Measurements from ENCODE around the gene SLC44A3.
"Not testable (repeated sequence)": the region's sequence is repeated elsewhere in the genome, so short reads cannot be mapped to it uniquely, and the experiment has no call there.

The SLC44A3 gene

DNA sequence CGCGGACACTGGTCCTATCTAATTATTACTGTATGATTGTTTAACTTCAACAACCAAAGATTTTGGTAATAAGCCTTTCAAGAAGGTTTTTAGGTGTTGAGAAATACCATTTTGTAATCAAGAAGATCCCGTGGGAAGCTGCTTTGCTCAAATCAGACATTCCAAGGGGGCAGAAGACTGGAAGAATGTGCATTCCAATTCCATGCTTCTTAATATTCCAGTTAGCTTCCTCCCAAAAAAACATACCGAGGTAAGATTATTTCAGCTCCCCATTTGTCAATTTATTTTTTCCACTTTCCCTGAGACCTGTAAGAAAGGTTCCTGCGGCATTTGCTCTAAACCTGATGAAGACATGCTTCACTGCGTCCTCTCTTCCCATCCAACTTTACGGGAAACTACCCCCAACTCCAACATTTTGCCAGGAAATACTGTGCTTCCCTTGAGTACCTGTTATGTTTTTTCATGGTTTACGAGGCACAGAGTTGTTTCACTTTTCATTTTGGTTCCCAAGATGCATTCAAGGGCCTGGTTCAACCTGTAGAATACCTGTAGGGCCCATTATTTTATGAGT is 102.7 kb downstream of the SLC44A3 start:
- in situ Hi-C loops (cut with MboI; ENCODE audit: low pct_unique_long_range_greater_than_20kb, low sequenced_read_pairs): no loop called here
- DNase-seq: no peak

- in situ Hi-C loops (cut with MboI; ENCODE audit: low pct_unique_long_range_greater_than_20kb, low sequenced_read_pairs): no loop called here
- no peak for DNase-seq
These were observed 104.8 kb downstream of the SLC44A3 start for GRCh38 chr1:94925004-94925403.

DNA sequence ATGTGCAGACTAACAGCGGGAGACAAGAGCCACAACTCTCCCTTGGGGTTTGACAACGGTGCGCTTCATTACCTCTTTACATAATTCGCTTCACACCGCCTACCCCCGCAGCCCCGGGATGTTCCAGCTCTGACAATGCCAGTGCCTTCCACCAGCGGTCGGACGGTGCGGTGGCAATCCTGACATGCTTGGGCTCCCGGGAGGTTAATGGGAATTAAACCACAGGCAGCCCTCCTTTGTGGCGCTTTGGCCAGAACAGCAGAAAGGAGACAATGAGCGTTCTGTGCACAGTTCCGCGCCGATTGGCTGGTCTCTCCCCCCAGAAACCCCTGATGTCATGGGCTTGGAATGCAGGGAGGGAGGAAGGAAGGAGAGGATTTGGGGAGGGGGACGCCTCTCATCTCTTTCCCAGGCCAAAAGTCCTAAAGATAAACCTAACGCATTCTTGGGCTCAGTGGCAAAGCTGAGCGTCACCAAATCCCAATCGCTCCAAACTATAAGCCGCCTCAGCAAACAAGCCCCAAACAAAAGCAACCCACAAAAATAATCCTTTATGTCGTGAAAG is 105.5 kb downstream of the SLC44A3 start:
- peak; percentile 40 for DNase-seq
- in situ Hi-C loops (cut with MboI; ENCODE audit: low pct_unique_long_range_greater_than_20kb, low sequenced_read_pairs): no loop called here

GRCh38 chr1:94926126-94926914 is 106.2 kb downstream of the SLC44A3 start:
- in situ Hi-C loops (cut with MboI; ENCODE audit: low pct_unique_long_range_greater_than_20kb, low sequenced_read_pairs): no loop called here
- peak; percentile 61 for DNase-seq

GRCh38 chr1:94926915-94927404 is 106.8 kb downstream of the SLC44A3 start, which contains the start of gene CNN3:
TSS of gene CNN3 (minus strand) at chr1:94927110. CDS start at chr1:94926894, 216 bp downstream.
- in situ Hi-C loops (cut with MboI; ENCODE audit: low pct_unique_long_range_greater_than_20kb, low sequenced_read_pairs): no loop called here
- peak; percentile 67 for DNase-seq

DNA sequence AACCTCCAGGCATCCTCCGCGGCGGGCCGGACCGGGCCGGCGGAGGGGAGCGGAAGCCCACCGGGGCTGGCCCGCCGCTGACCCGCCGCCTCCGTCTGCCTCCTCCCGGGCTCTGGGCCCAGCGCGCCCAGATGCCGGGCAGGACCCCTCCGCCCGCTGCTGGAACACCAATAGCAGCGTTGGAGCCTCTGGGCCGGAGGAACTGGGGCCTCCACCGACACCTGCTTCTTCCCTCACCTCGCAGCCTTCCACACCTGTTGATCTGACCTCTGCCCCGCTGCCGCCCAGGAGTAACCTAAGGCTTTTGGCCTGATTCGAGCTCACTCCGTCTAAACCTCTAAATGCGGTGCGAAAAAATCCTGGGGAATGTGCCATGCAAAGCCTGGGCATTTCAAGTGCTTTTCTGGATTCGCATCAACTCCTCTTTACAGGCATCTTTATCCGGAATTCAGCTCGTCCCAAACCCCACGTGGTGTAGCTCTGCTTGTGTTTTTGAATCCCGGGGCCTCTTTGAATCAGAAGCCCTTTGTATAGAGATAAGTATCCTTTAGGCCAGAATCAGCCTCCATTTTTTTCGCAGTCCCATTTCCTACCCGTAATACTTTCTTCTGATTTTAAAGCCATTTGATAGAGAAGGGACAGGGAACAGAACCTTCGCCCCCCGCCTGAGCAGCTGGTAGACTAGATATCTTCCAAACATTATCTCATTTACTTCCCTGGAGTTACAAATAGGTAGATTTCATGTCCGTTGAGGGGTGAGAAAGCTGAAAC is 107.4 kb downstream of the SLC44A3 start:
- in situ Hi-C loops (cut with MboI; ENCODE audit: low pct_unique_long_range_greater_than_20kb, low sequenced_read_pairs): no loop called here
- no peak for DNase-seq

DNA sequence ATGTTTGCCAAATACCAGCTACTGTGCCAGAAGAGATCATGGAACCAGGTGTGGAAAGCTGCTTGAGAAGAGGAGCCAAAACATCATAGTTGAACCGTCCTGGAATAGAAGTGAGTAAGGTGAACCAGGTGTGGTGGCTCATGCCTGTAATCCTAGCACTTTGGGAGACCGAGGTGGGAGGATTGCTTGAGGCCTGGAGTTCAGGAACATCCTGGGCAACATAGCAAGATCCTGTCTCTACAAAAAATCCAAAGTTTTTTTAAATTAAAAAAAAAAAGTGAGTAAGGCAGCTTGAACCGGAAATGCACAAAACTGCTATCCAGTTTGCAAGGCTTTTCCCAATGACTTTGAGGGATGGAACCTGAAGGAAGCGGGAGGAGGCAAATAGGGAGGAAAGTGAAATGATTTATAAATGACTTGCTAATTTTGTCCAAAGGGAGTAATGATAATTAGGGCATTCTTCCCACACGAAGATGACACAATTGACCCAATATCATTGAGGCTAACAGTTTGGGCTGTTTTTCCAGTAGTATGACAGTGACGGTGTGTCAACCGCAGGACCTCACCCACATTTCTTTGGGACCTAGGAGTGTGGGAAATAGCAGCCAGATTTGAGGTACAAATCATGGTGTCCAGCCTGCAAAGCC is 108.3 kb downstream of the SLC44A3 start:
- no peak for DNase-seq
- in situ Hi-C loops (cut with MboI; ENCODE audit: low pct_unique_long_range_greater_than_20kb, low sequenced_read_pairs): no loop called here

GRCh38 chr1:94929351-94930217 is 109.4 kb downstream of the SLC44A3 start:
- in situ Hi-C loops (cut with MboI; ENCODE audit: low pct_unique_long_range_greater_than_20kb, low sequenced_read_pairs): no loop called here
- no peak for DNase-seq

DNA sequence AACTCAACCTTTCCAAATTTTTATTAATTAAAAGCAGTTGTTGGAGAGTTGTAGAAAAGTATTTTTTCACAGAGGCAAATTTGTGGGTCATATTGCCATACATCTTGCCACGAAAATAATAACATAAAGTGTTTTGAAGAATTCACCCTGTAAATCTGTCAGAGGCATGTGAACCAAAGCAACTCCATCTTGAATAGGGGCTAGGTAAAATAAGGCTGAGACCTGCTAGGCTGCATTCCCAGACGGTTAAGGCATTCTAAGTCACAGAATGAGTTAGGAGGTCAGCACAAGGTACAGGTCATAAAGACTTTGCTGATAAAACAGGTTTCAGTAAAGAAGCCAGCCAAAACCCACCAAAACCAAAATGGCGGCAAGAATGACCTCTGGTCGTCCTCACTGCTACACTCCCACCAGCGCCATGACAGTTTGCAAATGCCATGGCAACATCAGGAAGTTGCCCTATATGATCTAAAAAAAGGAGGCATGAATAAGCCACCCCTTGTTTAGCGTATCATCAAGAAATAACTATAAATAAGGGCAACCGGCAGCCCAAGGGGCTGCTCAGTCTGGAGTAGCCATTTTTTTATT is 111.2 kb downstream of the SLC44A3 start:
- no peak for DNase-seq
- in situ Hi-C loops (cut with MboI; ENCODE audit: low pct_unique_long_range_greater_than_20kb, low sequenced_read_pairs): no loop called here

- in situ Hi-C loops (cut with MboI; ENCODE audit: low pct_unique_long_range_greater_than_20kb, low sequenced_read_pairs): no loop called here
- no peak for DNase-seq
These were observed 114.4 kb downstream of the SLC44A3 start for GRCh38 chr1:94934551-94934950.

GRCh38 chr1:94935034-94935433 is 114.9 kb downstream of the SLC44A3 start:
- in situ Hi-C loops (cut with MboI; ENCODE audit: low pct_unique_long_range_greater_than_20kb, low sequenced_read_pairs): no loop called here
- DNase-seq: no peak

- in situ Hi-C loops (cut with MboI; ENCODE audit: low pct_unique_long_range_greater_than_20kb, low sequenced_read_pairs): no loop called here
These were observed 115.3 kb downstream of the SLC44A3 start for GRCh38 chr1:94935476-94935875.

DNA sequence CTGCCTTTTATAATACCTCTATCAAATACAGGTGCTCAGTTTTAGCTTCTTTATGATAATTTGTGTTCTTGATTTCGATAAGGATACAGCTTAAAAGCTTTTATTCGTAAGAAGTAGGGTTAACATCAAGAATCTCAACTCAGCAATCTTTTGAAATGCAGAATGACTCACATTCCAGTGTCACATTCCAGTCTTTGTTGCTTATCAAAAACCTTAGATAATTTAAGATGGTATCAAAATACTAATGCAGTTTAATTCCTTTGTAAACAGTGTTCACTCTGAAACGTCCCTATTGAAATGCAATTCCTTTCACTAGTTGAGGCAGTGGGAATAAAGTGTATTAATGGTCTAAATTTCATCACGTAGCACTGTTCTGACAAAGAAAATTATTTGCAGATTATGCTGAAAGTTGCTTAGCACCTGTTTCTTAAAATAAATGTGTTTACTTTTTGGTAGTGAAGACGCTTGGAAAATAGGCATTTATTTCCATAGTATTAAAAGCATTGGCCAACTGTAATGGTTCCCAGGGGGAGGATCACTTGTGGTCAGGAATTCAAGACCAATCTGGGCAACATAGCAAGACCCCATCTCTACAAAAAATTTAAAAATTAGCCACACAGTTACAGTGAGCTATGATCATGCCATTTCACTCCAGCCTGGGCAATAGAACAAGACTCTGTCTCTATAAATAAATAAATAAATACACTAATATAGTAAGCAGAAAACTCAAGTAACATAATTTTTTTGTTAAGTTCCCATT is 116.9 kb downstream of the SLC44A3 start:
- in situ Hi-C loops (cut with MboI; ENCODE audit: low pct_unique_long_range_greater_than_20kb, low sequenced_read_pairs): no loop called here
- DNase-seq: no peak

More at GRCh38 chr1:94935476-94935875, 115.3 kb downstream of the SLC44A3 start:
- no peak for DNase-seq

DNA sequence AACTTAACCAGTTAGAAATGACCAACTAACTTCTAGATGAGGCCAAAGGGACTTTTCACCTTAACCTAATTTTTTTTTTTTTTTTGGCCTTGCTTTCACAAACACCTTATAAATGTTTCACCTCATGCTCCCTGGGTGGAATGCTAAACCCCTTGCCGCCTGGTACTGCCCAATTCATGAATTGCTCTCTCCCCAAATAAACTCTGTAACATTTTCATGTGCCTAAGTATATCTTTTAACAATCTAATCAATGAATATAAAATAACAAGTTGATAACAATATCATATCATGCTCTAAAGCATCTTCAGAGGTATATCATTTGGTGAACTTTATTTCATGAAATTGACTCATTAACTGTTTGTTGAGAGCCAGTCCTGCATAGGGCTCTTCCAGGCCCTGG is 117.7 kb downstream of the SLC44A3 start:
- in situ Hi-C loops (cut with MboI; ENCODE audit: low pct_unique_long_range_greater_than_20kb, low sequenced_read_pairs): no loop called here
- no peak for DNase-seq

- in situ Hi-C loops (cut with MboI; ENCODE audit: low pct_unique_long_range_greater_than_20kb, low sequenced_read_pairs): no loop called here
- no peak for DNase-seq
These were observed 120.6 kb downstream of the SLC44A3 start for GRCh38 chr1:94940738-94941137.

DNA sequence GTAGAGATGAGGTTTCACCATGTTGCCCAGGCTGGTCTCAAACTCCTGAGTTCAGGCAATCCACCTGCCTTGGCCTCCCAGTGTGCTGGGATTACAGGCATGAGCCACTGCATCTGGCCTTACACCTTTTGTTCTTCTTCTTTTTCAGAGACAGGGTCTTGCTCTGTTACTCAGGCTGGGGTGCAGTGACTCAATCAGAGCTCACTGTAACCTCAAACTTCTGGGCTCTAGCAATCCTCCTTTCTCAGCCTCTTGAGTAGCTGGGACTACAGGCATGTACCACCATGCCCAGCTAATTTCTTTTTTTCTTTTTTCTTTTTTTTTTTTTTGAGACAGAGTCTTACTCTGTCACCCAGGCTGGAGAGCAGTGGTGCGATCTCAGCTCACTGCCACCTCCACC is 121.3 kb downstream of the SLC44A3 start:
- in situ Hi-C loops (cut with MboI; ENCODE audit: low pct_unique_long_range_greater_than_20kb, low sequenced_read_pairs); DNase-seq: not testable (repeated sequence)
